ENCODE measurements around the gene IRF6.

- TF ChIP-seq CTCF (IDR thresholded peaks at IDR 0.05) (no peak), POLR2A (IDR thresholded peaks at IDR 0.05) (no peak)
Observed at GRCh38 chr1:209802780-209803152, 3.2 kb downstream of the IRF6 start.

Data from right lobe of liver (tissue), 4 donors.